Natural killer cell (primary cell): Measurements from ENCODE around the gene MLPH. TPM values are rescaled to one million over a fixed set of nuclear protein-coding genes. Genes with fewer than 3 reads are reported as not detected.
A peak's percentile ranks its signal among the peaks of the same experiment; 100 is the strongest.

ENCODE experiments used
- ATAC-seq, 3 donors: fragments of 150-1000 bp in 2 of 3; fragments of 200-7000 bp in 1 of 3; cut with Tn5 transposase; 1 replicate in 1 of 3; 2 replicates in 2 of 3; pipeline ENCODE4 v1.10.0; 2021; ENCODE audit warnings: mild to moderate bottlenecking in 2 of 3, moderate library complexity in 2 of 3
- DNase-seq, 2 donors: peaks; one replicate each; pipeline versions ENCODE4 v3.0.0 to v3.0.0-alpha.2; 2013 to 2021; ENCODE audit warnings: mixed read lengths in 1 of 2
- H3K27ac ChIP-seq: one replicate; pipeline ENCODE4 v1.5.1; 2013; ENCODE audit warnings: mild to moderate bottlenecking, low read length
- H3K27me3 ChIP-seq: one replicate; pipeline ENCODE4 v1.6.1; 2013; ENCODE audit warnings: low read length; ENCODE audit not compliant: control insufficient read depth, insufficient read depth
- H3K36me3 ChIP-seq: one replicate; pipeline ENCODE4 v1.6.1; 2013; ENCODE audit warnings: low read length; ENCODE audit not compliant: control insufficient read depth, insufficient read depth
- H3K4me1 ChIP-seq: one replicate; pipeline ENCODE4 v1.6.1; 2013; ENCODE audit warnings: low read length; ENCODE audit not compliant: control insufficient read depth, insufficient read depth
- H3K4me3 ChIP-seq: one replicate; pipeline ENCODE4 v1.5.1; 2013; ENCODE audit warnings: low read length
- H3K9me3 ChIP-seq: one replicate; pipeline ENCODE4 v1.6.1; 2013; ENCODE audit warnings: low read length; ENCODE audit not compliant: control insufficient read depth, insufficient read depth
- H3K27ac Mint-ChIP-seq, 2 donors: one replicate each; pipeline ENCODE4 v1.8.0; 2022; ENCODE audit warnings: mild to moderate bottlenecking in 2 of 2, mixed read lengths in 2 of 2, moderate library complexity in 1 of 2
- H3K27me3 Mint-ChIP-seq, 2 donors: one replicate each; pipeline ENCODE4 v1.8.0; 2022; ENCODE audit warnings: low read depth in 2 of 2, mixed read lengths in 2 of 2
- H3K36me3 Mint-ChIP-seq: one replicate; pipeline ENCODE4 v1.8.0; 2022; ENCODE audit warnings: mixed read lengths
- H3K4me1 Mint-ChIP-seq, 2 donors: one replicate each; pipeline ENCODE4 v1.8.0; 2022; ENCODE audit warnings: mixed read lengths in 2 of 2
- H3K4me3 Mint-ChIP-seq: one replicate; pipeline ENCODE4 v1.8.0; 2022; ENCODE audit warnings: mild to moderate bottlenecking, moderate library complexity, mixed read lengths
- H3K9me3 Mint-ChIP-seq, 2 donors: one replicate each; pipeline ENCODE4 v1.8.0; 2022; ENCODE audit warnings: mixed read lengths in 2 of 2
- WGBS: methylation state at CpG from one replicate; pipeline ENCODE4 v1.1.7; 2013; ENCODE audit warnings: missing lambda C conversion rate; ENCODE audit not compliant: insufficient coverage; 5-methylcytosine and 5-hydroxymethylcytosine counted together
- intact Hi-C: fragments of 100-400 bp; cut with micrococcal nuclease; formaldehyde crosslinking; loops from one replicate; pipeline ENCODE4 v1.14.2; 2022
- total RNA-seq, 4 donors: library from RNA; stranded (reverse); fragments of 120-200 nt in 1 of 4; gene quantifications; one replicate each; pipeline versions ENCODE4 v1.2.3 to v1.2.4, GENCODE V29; 2013 to 2022
- TF ChIP-seq, protein P1 (sequence below): fragments of 200-600 bp; IDR thresholded peaks from one replicate; pipeline ENCODE4 v1.8.0; 2022; ENCODE audit warnings: antibody characterized with exemption

The MLPH gene
- total RNA-seq, 3 donors from 2014 or later (not counting 1 experiment from before 2014, with no cell fraction given), result not detected

DNA sequence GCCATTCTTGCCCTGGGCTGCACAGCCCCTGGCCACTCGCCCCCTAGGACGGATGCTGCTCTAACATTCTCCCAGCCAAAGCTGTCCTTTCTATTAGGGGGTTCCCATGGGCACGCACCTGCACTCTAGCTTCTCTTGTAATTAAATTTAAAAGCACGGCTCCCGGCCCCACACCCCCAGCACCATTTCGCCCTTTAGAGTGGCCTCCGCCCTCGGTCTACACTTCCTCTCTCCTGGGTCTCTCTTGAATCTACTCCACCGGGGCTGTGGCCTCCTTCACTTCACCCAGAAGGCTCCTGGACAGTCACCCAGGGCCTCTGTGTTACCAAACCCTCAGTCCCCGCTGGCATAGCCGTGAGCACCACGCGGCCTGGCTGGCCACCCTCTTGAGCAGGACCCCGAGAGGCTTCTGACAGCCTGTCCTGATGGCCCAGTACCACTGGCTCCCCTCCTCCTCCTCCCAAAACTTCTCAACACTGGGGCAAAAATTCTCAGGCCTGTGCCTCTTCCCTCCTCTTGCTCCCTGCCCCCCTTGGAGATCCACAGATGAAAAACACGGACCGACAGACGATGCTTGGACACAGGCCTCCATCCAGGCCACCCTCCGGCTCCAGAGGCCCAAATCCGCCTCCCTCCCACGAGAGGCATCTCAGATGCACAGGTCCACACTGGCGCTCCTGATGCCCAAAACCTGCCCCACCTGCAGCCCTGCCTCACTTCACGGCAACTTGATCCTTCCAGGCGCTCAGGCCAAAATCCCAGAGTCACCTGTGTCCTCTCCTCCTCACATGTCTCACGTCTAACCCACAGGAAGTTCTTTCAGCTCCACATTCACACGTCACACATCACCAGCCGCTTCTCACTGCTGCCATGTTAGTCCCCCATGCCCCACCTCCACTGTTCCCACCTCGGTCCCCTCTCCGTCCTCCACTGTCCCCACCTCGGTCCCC is 110.4 kb downstream of the MLPH start:
- Mint-ChIP-seq H3K36me3 (no peaks in the 10 kb centered on the region), H3K4me1 (peaks cover 0 to 16% of the 10 kb centered on the region in 2 donors), H3K27ac (peak overlapping the region; percentile 16 to 79), H3K4me3 (no peak overlapping the region), H3K9me3 (no peaks in the 10 kb centered on the region), H3K27me3 (no peaks in the 10 kb centered on the region)
- Histone ChIP-seq H3K27ac (no peak overlapping the region), H3K4me3 (no peak overlapping the region), H3K27me3 (no peaks in the 10 kb centered on the region), H3K9me3 (no peaks in the 10 kb centered on the region), H3K4me1 (no peaks in the 10 kb centered on the region), H3K36me3 (no peaks in the 10 kb centered on the region)
- intact Hi-C loops, result no loop called here
- DNase-seq, result no peak
- WGBS, result 80% methylated on average over 29 of the region's 29 CpGs
- TF ChIP-seq, protein P1, sequence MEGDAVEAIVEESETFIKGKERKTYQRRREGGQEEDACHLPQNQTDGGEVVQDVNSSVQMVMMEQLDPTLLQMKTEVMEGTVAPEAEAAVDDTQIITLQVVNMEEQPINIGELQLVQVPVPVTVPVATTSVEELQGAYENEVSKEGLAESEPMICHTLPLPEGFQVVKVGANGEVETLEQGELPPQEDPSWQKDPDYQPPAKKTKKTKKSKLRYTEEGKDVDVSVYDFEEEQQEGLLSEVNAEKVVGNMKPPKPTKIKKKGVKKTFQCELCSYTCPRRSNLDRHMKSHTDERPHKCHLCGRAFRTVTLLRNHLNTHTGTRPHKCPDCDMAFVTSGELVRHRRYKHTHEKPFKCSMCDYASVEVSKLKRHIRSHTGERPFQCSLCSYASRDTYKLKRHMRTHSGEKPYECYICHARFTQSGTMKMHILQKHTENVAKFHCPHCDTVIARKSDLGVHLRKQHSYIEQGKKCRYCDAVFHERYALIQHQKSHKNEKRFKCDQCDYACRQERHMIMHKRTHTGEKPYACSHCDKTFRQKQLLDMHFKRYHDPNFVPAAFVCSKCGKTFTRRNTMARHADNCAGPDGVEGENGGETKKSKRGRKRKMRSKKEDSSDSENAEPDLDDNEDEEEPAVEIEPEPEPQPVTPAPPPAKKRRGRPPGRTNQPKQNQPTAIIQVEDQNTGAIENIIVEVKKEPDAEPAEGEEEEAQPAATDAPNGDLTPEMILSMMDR, result no peak
- no peak for ATAC-seq

DNA sequence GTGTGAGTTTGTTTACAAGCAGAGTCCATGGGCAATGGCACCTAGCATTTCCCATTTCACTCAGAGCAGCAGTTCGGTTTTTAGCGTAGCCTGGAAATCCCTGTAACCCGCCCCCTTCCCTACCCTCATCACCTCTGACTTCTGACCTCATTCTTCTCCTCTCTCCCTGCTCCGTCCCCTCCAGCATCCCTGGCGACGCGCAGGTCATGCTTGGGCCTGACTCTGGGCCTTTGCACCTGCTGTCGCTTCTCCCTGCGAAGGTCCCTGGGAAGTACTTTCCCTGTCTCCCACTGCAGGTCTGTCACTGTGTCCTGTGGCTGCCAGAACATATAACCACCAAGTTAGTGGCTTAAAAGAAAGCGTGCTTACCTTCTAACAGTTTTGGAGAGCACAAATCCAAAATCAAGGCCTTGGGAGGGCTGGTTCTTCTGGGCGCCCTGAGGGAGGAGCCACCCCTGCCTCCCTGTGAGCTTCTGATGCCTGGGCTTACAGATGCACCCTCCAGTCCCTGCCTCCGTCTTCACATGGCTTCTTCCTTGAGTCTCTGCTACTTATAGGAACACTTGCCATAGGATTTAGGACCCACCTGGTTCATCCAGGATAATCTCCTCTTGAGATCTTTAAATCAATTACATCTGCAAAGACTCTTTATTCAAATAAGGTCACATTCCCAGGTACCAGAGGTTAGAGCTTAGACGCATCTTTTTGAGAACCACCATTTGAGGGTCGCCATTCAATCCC is 111.6 kb downstream of the MLPH start:
- ATAC-seq, result no peak
- H3K27ac Mint-ChIP-seq, result peak overlapping the region; percentile 59 to 79
- Histone ChIP-seq H3K36me3 (no peaks in the 10 kb centered on the region), H3K4me1 (peaks cover 8% of the 10 kb centered on the region), H3K27ac (no peak overlapping the region), H3K27me3 (no peaks in the 10 kb centered on the region), H3K4me3 (no peak overlapping the region), H3K9me3 (no peaks in the 10 kb centered on the region)
- no peaks in the 10 kb centered on the region for H3K9me3 Mint-ChIP-seq
- intact Hi-C loops, result no loop called here
- no peak overlapping the region for H3K4me3 Mint-ChIP-seq
- 93% methylated on average over 14 of the region's 14 CpGs for WGBS
- no peaks in the 10 kb centered on the region for H3K27me3 Mint-ChIP-seq
- TF ChIP-seq, protein P1, result no peak
- H3K36me3 Mint-ChIP-seq, result no peaks in the 10 kb centered on the region
- DNase-seq, result no peak
- H3K4me1 Mint-ChIP-seq, result peaks cover 11 to 27% of the 10 kb centered on the region in 2 donors

DNA sequence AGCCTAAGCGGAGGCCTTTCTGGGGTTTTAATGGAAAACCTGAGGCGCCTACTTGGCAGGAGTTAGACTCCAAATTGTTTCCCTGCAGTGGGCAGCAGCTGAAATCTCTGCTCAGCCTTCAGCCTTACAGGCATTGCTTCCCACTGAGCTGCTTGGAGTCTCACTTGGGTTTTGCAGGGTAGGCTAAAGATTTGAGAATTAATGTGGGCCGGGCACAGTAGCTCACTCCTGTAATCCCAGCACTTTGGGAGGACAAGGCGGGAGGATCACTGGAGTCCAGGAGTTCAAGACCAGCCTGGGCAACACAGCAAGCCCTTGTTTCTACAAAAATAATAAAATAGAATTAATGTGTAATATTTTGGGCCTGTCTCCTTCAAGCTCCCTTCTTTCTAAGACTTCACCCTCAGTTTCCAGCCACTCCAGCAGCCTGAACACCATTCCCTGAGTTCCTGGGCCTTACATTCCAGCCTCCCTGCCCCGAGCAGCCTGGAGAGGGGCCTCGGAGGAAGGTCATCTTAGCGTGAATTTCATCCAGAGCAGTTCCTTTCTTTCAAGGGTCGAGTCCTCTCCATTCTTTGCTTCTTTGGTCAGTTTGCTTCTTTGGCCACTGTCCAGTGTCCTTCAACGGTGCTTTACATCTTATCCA is 112.5 kb downstream of the MLPH start:
- H3K27me3 Mint-ChIP-seq, result no peaks in the 10 kb centered on the region
- no peaks in the 10 kb centered on the region for H3K9me3 Mint-ChIP-seq
- DNase-seq (no peak), ATAC-seq (no peak)
- Histone ChIP-seq H3K4me3 (no peak overlapping the region), H3K9me3 (no peaks in the 10 kb centered on the region), H3K27ac (no peak overlapping the region), H3K4me1 (peaks cover 18% of the 10 kb centered on the region), H3K27me3 (no peaks in the 10 kb centered on the region), H3K36me3 (no peaks in the 10 kb centered on the region)
- H3K4me1 Mint-ChIP-seq, result peaks cover 16 to 34% of the 10 kb centered on the region in 2 donors
- no peak overlapping the region for H3K4me3 Mint-ChIP-seq
- 92% methylated on average over 9 of the region's 9 CpGs for WGBS
- TF ChIP-seq, protein P1, result no peak
- no peaks in the 10 kb centered on the region for H3K36me3 Mint-ChIP-seq
- H3K27ac Mint-ChIP-seq, result peak overlapping the region in 1 of 2 donors; percentile 9
- intact Hi-C loops, result no loop called here
